HEK293T (cell line): ENCODE data around the gene RAB23.

Source experiments
- CTCF ChIA-PET: fragments of 350-600 bp; formaldehyde crosslinking; extraction: SDS; loops from one replicate; lab custom pipeline; 2021; ENCODE audit warnings: antibody characterized with exemption, inconsistent platforms; lab: Yijun Ruan, JAX
- POLR2A ChIA-PET: fragments of 350-600 bp; formaldehyde crosslinking; extraction: SDS; loops from one replicate; lab custom pipeline; 2020; ENCODE audit warnings: antibody characterized with exemption, inconsistent platforms; lab: Yijun Ruan, JAX
- DNase-seq: peaks from one replicate; pipeline ENCODE4 v3.0.0; 2012; ENCODE audit warnings: mixed read lengths; ENCODE audit errors: extremely low spot score
- ARNT ChIP-seq: fragments of 450-650 bp; IDR thresholded peaks from 2 replicates; pipeline ENCODE4 v1.6.1; 2017; ENCODE audit warnings: mild to moderate bottlenecking
- BHLHE40 ChIP-seq: fragments of 450-650 bp; IDR thresholded peaks from 2 replicates; pipeline ENCODE4 v1.6.1; 2016; ENCODE audit warnings: mild to moderate bottlenecking, moderate library complexity, borderline replicate concordance
- CTBP1 ChIP-seq: fragments of 450-650 bp; IDR thresholded peaks from 2 replicates; pipeline ENCODE4 v1.6.1; 2016; ENCODE audit warnings: borderline replicate concordance
- ELF4 ChIP-seq: fragments of 450-650 bp; IDR thresholded peaks from 2 replicates; pipeline ENCODE4 v1.6.1; 2017; ENCODE audit warnings: antibody characterized with exemption
- FOXA1 ChIP-seq: fragments of 450-650 bp; IDR thresholded peaks from 2 replicates; pipeline ENCODE4 v1.6.1; 2016; ENCODE audit warnings: mild to moderate bottlenecking
- FOXK2 ChIP-seq: fragments of 450-650 bp; IDR thresholded peaks from 2 replicates; pipeline ENCODE4 v1.6.1; 2016; ENCODE audit warnings: mild to moderate bottlenecking
- FOXM1 ChIP-seq: fragments of 450-650 bp; IDR thresholded peaks from 2 replicates; pipeline ENCODE4 v1.6.1; 2017; ENCODE audit warnings: mild to moderate bottlenecking, borderline replicate concordance
- HDGF ChIP-seq: fragments of 450-650 bp; IDR thresholded peaks from 2 replicates; pipeline ENCODE4 v1.6.1; 2017; ENCODE audit warnings: antibody characterized with exemption, borderline replicate concordance
- L3MBTL2 ChIP-seq: fragments of 450-650 bp; conservative IDR thresholded peaks from 2 replicates; pipeline ENCODE4 v1.6.1; 2016; ENCODE audit warnings: mild to moderate bottlenecking
- LEF1 ChIP-seq: fragments of 450-650 bp; IDR thresholded peaks from 2 replicates; pipeline ENCODE4 v1.6.1; 2017; ENCODE audit warnings: mild to moderate bottlenecking, borderline replicate concordance
- NFRKB ChIP-seq: fragments of 450-650 bp; IDR thresholded peaks from 2 replicates; pipeline ENCODE4 v1.6.1; 2016; ENCODE audit warnings: mild to moderate bottlenecking, moderate library complexity
- SP1 ChIP-seq: fragments of 450-650 bp; IDR thresholded peaks from 2 replicates; pipeline ENCODE4 v1.6.1; 2017
- SUZ12 ChIP-seq: fragments of 450-650 bp; IDR thresholded peaks from 2 replicates; pipeline ENCODE4 v1.6.1; 2016; ENCODE audit warnings: mild to moderate bottlenecking
- TARDBP ChIP-seq: fragments of 450-650 bp; IDR thresholded peaks from 2 replicates; pipeline ENCODE4 v1.6.1; 2016
- ZNF384 ChIP-seq: fragments of 450-650 bp; IDR thresholded peaks from 2 replicates; pipeline ENCODE4 v1.6.1; 2016
- TF ChIP-seq, protein P1 (sequence below): fragments of 450-650 bp; IDR thresholded peaks from 2 replicates; pipeline ENCODE4 v1.6.1; 2016

Gene RAB23

DNA sequence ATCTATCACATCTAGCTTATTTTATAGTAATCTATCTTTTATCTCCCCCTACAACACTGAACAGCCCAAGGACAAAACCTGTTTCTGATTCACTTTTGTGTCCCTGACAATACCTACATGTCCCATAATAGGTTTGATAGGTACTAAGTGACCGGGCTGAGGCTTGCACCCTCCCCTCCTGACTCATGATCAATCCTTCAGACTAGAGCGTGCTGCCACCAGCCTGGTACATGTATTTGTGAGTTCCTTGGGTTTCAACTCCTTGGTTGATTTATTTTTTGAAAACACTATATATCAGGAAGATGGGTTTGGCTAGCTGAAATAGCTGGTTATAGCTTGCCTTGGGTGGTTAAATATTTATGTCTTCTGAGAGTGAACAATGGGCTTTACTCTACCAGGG lies 41.6 kb upstream of the RAB23 start:
- no peak for DNase-seq
- POLR2A ChIA-PET = no interaction called here
- CTCF ChIA-PET = no interaction called here
- TF ChIP-seq ZNF384 (no peak), NFRKB (no peak), ARNT (no peak), BHLHE40 (no peak), LEF1 (no peak), SP1 (no peak), HDGF (no peak), FOXM1 (no peak), L3MBTL2 (no peak), FOXA1 (no peak), TARDBP (no peak), SUZ12 (no peak), ELF4 (no peak), CTBP1 (no peak), FOXK2 (no peak)
- TF ChIP-seq, protein P1, sequence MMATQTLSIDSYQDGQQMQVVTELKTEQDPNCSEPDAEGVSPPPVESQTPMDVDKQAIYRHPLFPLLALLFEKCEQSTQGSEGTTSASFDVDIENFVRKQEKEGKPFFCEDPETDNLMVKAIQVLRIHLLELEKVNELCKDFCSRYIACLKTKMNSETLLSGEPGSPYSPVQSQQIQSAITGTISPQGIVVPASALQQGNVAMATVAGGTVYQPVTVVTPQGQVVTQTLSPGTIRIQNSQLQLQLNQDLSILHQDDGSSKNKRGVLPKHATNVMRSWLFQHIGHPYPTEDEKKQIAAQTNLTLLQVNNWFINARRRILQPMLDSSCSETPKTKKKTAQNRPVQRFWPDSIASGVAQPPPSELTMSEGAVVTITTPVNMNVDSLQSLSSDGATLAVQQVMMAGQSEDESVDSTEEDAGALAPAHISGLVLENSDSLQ = no peak

DNA sequence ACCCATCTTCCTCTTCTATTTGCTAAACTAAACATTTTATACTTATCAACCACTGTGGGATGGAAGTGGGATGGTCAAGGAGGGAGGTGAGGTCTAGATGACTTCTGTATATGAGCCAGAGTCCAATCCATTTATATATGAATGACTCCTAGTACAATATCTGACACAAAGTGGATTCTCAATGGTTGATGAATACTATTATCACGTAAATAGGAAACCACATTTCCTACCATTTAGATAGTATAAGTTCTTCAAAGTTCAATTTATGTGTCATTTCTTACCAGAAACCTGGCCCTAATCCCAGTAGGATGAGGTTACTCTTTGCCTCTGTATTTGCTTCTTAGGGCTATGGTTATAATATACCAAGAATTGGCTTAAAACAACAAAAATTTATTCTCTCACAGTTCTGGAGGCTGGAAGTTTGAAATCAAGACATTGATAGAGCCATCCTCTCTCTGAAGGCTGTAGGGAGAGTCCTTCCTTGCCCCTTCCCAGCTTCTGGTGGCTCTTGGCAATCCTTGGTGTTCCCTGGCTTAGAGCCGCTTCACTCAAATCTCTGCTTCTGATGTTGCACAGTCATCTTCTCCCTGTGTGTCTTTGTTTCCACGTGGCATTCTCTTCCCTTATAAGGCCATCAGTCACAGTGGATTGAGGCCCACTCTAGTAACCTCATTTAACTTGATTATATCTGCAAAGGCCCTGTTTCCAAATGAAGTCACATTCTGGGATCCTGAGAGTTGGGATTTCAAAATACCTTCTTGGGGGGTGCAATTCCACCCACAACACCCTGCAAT lies 41.0 kb upstream of the RAB23 start:
- ChIA-PET POLR2A (no interaction called here), CTCF (no interaction called here)
- no peak for DNase-seq
- TF ChIP-seq L3MBTL2 (no peak), FOXA1 (no peak), NFRKB (no peak), ELF4 (no peak), SP1 (no peak)

DNA sequence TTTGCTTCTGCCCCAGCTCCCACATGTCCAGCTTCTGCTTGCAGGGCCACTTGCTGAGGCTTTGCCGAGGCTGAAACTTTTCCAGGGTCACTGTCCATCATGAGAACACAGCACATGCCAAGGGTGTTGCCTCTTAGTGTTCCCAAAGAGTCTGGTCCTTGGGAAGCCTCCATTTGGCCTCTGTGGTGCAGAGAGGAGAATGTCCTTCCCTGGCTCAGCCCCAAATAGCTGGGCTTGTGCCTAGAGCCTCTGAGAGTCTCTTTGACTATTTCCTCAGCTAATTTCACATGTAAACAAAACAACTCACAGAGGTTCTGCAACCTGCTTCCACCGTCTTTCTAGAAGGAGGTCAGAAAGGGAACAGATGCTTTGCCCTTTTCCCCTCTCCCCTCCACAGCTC lies 40.4 kb upstream of the RAB23 start:
- ChIA-PET CTCF (interaction anchor here (1.2 kb wide), 1 partner anchor 41 kb away, joined by 3 read pairs; no protein-coding TSS in a partner anchor), POLR2A (no interaction called here)
- no peak for DNase-seq
- no peak for TF ChIP-seq BHLHE40
- no peak for TF ChIP-seq FOXA1
- no peak for TF ChIP-seq L3MBTL2
- no peak for TF ChIP-seq FOXK2
- TF ChIP-seq SP1 = no peak
- TF ChIP-seq, protein P1 = no peak
- no peak for TF ChIP-seq ZNF384
- TF ChIP-seq SUZ12 = no peak
- no peak for TF ChIP-seq ARNT
- no peak for TF ChIP-seq LEF1
- TF ChIP-seq HDGF = no peak
- no peak for TF ChIP-seq FOXM1
- no peak for TF ChIP-seq TARDBP
- no peak for TF ChIP-seq ELF4
- TF ChIP-seq CTBP1 = no peak
- TF ChIP-seq NFRKB = no peak

DNA sequence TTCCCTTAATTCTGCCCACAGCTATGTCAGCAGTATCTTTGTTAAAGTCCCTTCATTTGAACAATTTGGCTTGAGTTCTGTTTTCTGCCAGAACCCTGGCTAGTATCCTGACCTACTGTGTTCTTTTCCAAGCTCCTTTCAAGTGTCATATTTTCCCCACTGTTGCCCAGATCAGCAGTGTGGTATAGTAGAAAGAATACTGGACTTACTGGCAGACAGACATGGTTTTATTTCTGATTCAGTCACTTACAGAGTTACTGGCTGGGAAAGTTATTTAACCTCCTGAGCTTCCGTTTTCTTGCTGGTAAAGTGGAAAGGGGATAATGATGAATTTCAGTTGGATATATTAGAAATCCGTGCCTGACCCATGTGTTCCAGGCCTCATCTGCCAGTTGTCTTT lies 39.8 kb upstream of the RAB23 start:
- POLR2A ChIA-PET = interaction anchor here (1.3 kb wide), 1 partner anchor 40 kb away, joined by 4 read pairs; the partner anchor contains the start of gene RAB23
- no peak for TF ChIP-seq FOXK2
- TF ChIP-seq HDGF = no peak
- TF ChIP-seq ARNT = no peak
- TF ChIP-seq SUZ12 = no peak
- no peak for TF ChIP-seq CTBP1
- TF ChIP-seq TARDBP = no peak
- TF ChIP-seq, protein P1 = no peak
- no peak for TF ChIP-seq NFRKB
- TF ChIP-seq BHLHE40 = no peak
- no peak for TF ChIP-seq SP1
- no peak for DNase-seq
- CTCF ChIA-PET = interaction anchor here (1.2 kb wide), 1 partner anchor 41 kb away, joined by 3 read pairs; no protein-coding TSS in a partner anchor

DNA sequence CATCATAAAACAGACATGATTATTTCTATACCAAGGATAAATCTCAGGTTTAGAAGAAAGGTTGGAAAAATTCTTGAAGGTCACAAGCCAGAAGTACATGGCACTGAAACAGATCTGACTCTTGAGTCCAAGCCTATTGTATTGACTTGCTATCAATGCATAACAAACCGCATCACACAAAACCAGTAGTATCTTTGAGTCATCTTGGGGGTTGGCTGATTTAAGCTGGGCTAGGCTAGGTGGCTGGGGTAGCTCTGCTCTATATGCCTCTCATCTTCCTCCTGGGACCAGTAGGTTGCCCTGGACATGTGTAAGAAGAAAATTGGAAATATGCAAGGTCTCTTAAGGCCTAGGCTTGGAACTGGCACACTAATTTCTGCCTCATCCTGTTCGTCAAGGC lies 37.0 kb upstream of the RAB23 start:
- TF ChIP-seq ZNF384 (no peak), CTBP1 (no peak), SUZ12 (no peak), BHLHE40 (no peak), LEF1 (no peak), L3MBTL2 (no peak), NFRKB (no peak)
- POLR2A ChIA-PET = no interaction called here
- DNase-seq = no peak
- CTCF ChIA-PET = no interaction called here

DNA sequence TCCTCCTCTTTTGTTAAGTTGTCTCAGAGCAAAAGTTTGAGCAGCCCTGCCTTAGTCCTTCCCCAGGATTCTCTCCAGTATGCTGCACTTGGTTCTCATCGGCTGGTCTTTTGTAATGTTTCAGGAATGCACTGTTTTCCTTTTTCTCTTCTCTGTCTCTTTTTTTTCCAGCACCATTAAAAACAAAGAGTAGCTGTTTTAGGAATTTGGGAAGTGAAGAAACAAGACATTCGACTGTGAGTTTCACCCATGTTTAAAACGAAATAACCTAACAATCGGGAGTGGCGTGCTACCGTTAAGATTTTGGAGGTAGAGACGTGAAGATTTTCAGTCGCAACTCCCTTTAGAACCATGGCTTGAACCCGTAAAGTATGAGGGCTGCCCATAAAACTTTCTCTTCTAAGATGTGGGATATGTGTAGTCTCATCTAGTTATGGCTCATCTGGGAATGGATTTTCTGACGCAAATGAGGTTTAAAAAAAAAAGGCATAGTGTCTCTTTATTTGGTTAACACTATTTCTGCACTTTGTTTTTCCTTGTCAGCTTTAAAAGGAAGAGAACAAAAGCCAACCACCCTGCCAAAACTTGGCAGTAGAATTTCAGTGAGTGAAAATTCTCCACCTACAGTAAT lies 35.9 kb upstream of the RAB23 start:
- ChIA-PET CTCF (no interaction called here), POLR2A (no interaction called here)
- no peak for DNase-seq
- TF ChIP-seq BHLHE40 (no peak), FOXM1 (no peak), CTBP1 (no peak), NFRKB (no peak), ZNF384 (no peak), LEF1 (no peak), ARNT (no peak), HDGF (no peak), SP1 (no peak), L3MBTL2 (no peak), SUZ12 (no peak), FOXA1 (no peak), ELF4 (no peak), TARDBP (no peak)
- TF ChIP-seq, protein P1 = no peak
